ENCODE results near the gene ILK. TPM values are rescaled to one million over a fixed set of nuclear protein-coding genes. Genes with fewer than 3 reads are reported as not detected.

ILK gene
- total and polyA plus RNA-seq, 2 of the 13 experiments (the other 11 are each of a cell fraction or from before 2014, with no cell fraction given) = 70.3 to 108 TPM

DNA sequence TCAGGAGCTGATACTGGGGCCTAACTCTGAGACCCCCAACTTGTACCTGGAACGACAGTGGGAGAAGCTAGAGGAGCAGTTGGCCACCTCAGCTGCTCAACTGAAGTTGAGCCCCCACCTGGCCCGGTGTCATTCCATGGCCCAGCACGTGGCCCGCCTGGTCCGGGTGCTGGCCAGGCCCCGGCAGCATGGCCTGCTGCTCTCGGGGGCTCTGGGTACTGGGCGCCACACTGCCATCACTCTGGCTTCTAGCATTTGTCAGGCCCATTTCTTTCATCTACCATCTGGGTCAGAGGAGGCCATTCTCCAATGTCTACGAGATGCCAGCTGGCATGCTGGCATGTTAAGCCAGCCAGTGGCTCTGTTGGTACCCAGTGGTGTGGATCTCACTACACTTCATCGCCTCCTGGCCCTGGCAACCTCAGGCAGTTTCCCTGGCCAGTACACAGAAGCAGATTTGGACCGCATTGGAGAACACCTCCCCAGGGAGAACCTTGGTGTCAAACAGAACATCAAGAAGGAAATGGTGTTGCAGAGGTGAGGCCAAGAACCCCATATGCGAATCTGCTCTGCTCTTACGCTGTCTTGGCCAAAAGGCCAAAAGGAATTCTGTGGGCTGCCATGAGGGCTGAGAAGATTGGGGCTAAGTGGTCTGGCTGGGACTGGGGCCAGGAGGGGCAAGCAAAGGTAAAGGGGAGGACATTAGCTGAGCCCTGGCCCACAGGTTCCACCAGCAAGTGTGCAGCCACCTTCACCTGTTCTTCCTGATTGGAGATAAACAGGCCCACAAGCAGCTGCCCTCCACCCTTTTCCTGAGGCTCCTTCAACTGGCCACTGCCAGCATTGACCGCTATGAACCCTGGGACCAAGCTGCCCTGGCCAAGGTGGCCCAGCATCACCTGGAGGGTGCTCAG lies 45.6 kb upstream of the ILK start:
- intact Hi-C loops (cut with micrococcal nuclease; ENCODE audit: unreplicated experiment) (no loop called here), in situ Hi-C loops (cut with HindIII; ENCODE audit: extremely low pct_ligation_motif_present, low pct_unique_long_range_greater_than_20kb) (no loop called here)
- DNase-seq (ENCODE audit: low spot score) = no peak
- ChIA-PET POLR2A (no interaction called here), CTCF (ENCODE audit: low intra/inter-chr PET ratio, low total read pairs) (no interaction called here)
- WGBS (ENCODE audit: low lambda C conversion rate) = 93% methylated on average over 5 of the region's 14 CpGs
- Histone ChIP-seq H3K4me3 (replicated peaks in 1 of 3; ENCODE audit: insufficient read depth in 1 of 3, low read depth in 2 of 3, low read length in 3 of 3) (no peak overlapping the region), H2AFZ (ENCODE audit: low read length) (no peak overlapping the region), H3K4me1 (ENCODE audit: insufficient read depth, low read length) (no peaks in the 10 kb centered on the region), H3K36me3 (replicated peaks in 1 of 2; ENCODE audit: control insufficient read depth in 1 of 2, insufficient read depth in 2 of 2, low read length in 2 of 2) (no peaks in the 10 kb centered on the region), H3K9ac (ENCODE audit: insufficient read depth, low read depth, low read length) (no peak overlapping the region), H3K79me2 (ENCODE audit: insufficient read depth, low read length) (no peaks in the 10 kb centered on the region), H3K27me3 (ENCODE audit: control insufficient read depth in 1 of 2, insufficient read depth in 2 of 2, low read length in 2 of 2) (no peaks in the 10 kb centered on the region), H4K20me1 (ENCODE audit: insufficient read depth, low read length) (no peaks in the 10 kb centered on the region), H3K4me2 (ENCODE audit: low read depth, low read length) (no peak overlapping the region), H3K9me3 (ENCODE audit: low read length) (no peaks in the 10 kb centered on the region), H3K27ac (ENCODE audit: extremely low read length, insufficient read depth, low read length) (no peak overlapping the region)
- no peak for TF ChIP-seq PRMT3 (CRISPR knock-in tag; IDR thresholded peaks at IDR 0.05; ENCODE audit: borderline replicate concordance, low read depth)
- no peak for TF ChIP-seq POLR2AphosphoS2 (IDR thresholded peaks at IDR 0.05; ENCODE audit: low read depth, low read length)
- no peak for TF ChIP-seq DNMT3B (CRISPR knock-in tag; conservative IDR thresholded peaks at IDR 0.05)
- TF ChIP-seq ZSCAN21 (CRISPR knock-in tag; IDR thresholded peaks at IDR 0.05; ENCODE audit: borderline replicate concordance) = no peak
- no peak for TF ChIP-seq RBM22 (optimal IDR thresholded peaks at IDR 0.05; ENCODE audit: low read length)
- no peak for FAIRE-seq
- ATAC-seq = no peak
- no TSS peak for BruUV-seq (replicated peaks)

DNA sequence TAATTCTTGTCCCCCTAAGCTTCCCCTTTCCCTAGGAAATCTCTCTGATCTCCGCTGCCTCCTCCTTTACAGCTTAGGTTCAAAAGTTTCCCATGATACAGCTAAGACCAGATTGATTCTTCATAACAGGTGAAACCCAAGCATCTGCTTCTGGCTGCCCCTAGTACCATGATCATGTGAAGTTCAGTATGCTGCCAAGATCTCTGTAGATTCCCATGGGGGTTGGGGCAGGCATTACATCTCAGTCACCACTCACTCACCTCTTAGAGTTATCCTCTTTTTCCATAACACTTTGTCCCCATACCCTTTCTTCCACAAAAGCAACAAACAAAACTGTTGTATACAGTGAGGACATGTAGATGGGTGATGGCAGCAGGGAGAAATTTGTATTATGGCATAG lies 44.2 kb upstream of the ILK start:
- Histone ChIP-seq H3K27ac (ENCODE audit: extremely low read length, insufficient read depth, low read length) (no peak overlapping the region), H3K27me3 (ENCODE audit: control insufficient read depth in 1 of 2, insufficient read depth in 2 of 2, low read length in 2 of 2) (no peaks in the 10 kb centered on the region), H3K4me2 (ENCODE audit: low read depth, low read length) (no peak overlapping the region), H3K9me3 (ENCODE audit: low read length) (no peaks in the 10 kb centered on the region), H3K9ac (ENCODE audit: insufficient read depth, low read depth, low read length) (no peak overlapping the region), H3K4me3 (replicated peaks in 1 of 3; ENCODE audit: insufficient read depth in 1 of 3, low read depth in 2 of 3, low read length in 3 of 3) (no peak overlapping the region), H3K36me3 (replicated peaks in 1 of 2; ENCODE audit: control insufficient read depth in 1 of 2, insufficient read depth in 2 of 2, low read length in 2 of 2) (no peaks in the 10 kb centered on the region), H4K20me1 (ENCODE audit: insufficient read depth, low read length) (no peaks in the 10 kb centered on the region), H3K4me1 (ENCODE audit: insufficient read depth, low read length) (no peaks in the 10 kb centered on the region), H3K79me2 (ENCODE audit: insufficient read depth, low read length) (no peaks in the 10 kb centered on the region), H2AFZ (ENCODE audit: low read length) (no peak overlapping the region)
- BruUV-seq (replicated peaks) = no TSS peak
- 100% methylated on average over 1 of the region's 1 CpG for WGBS (ENCODE audit: low lambda C conversion rate)
- in situ Hi-C loops (cut with HindIII; ENCODE audit: extremely low pct_ligation_motif_present, low pct_unique_long_range_greater_than_20kb) (no loop called here), intact Hi-C loops (cut with micrococcal nuclease; ENCODE audit: unreplicated experiment) (no loop called here)
- no peak for FAIRE-seq
- POLR2A ChIA-PET = no interaction called here
- DNase-seq (ENCODE audit: low spot score) = no peak
- TF ChIP-seq NCOA2 (CRISPR knock-in tag; IDR thresholded peaks at IDR 0.05) = no peak
- CTCF ChIA-PET (ENCODE audit: low intra/inter-chr PET ratio, low total read pairs) = no interaction called here
- no peak for ATAC-seq
